Left lung (tissue), 10 donors: ENCODE results near the gene CYB5R4. TPM values are rescaled to one million over a fixed set of nuclear protein-coding genes. Genes with fewer than 3 reads are reported as not detected.
A peak's percentile ranks its signal among the peaks of the same experiment; 100 is the strongest.
"Not testable (repeated sequence)": the region's sequence is repeated elsewhere in the genome, so short reads cannot be mapped to it uniquely, and the experiment has no call there.

Source experiments
- ATAC-seq: fragments of 200-7000 bp; cut with Tn5 transposase; one replicate; pipeline ENCODE4 v1.9.1; 2020; ENCODE audit warnings: moderate library complexity
- DNase-seq, 4 donors: peaks; one replicate each; pipeline ENCODE4 v3.0.0-alpha.2; 2013 to 2020
- H3K27ac ChIP-seq, 2 donors: fragments of 200-600 bp; sonication (generic) in 1 of 2; one replicate each; pipeline versions ENCODE4 v1.5.0 to v1.8.0; 2020 to 2021
- H3K27me3 ChIP-seq, 2 donors: fragments of 200-600 bp; sonication (generic) in 1 of 2; one replicate each; pipeline versions ENCODE4 v1.5.0 to v1.8.0; 2020 to 2021
- H3K36me3 ChIP-seq, 2 donors: fragments of 200-600 bp; sonication (generic) in 1 of 2; one replicate each; pipeline versions ENCODE4 v1.5.0 to v1.8.0; 2020 to 2021
- H3K4me1 ChIP-seq, 2 donors: fragments of 200-600 bp; one replicate each; pipeline ENCODE4 v1.8.0; 2021
- H3K4me3 ChIP-seq, 2 donors: fragments of 200-600 bp; sonication (generic) in 1 of 2; one replicate each; pipeline versions ENCODE4 v1.5.0 to v1.8.0; 2020 to 2021; ENCODE audit warnings: mild to moderate bottlenecking in 1 of 2
- H3K9me3 ChIP-seq, 2 donors: fragments of 200-600 bp; sonication (generic) in 1 of 2; one replicate each; pipeline versions ENCODE4 v1.5.0 to v1.8.0; 2020 to 2021
- intact Hi-C, 2 donors: fragments of 100-400 bp; cut with DNase I; formaldehyde crosslinking; loops; one replicate each; pipeline versions ENCODE4 v1.11.2 to v1.14.2; 2022
- polyA plus RNA-seq, 6 donors: library from polyadenylated mRNA; unstranded; fragments of 120-200 nt; gene quantifications; one replicate each; pipeline ENCODE4 v1.2.1, GENCODE V29; 2013; ENCODE audit not compliant: insufficient read length in 6 of 6
- total RNA-seq, 2 donors: library from RNA; stranded (reverse); fragmentation: NEBNext Ultra II Directional; extraction: Animal tissue kit (Norgen Biotek cat#: 25700); gene quantifications; one replicate each; pipeline ENCODE4 v1.2.1, GENCODE V29; 2021
- TF ChIP-seq, protein P1 (sequence below), 2 donors: fragments of 200-600 bp; sonication (generic) in 1 of 2; IDR thresholded peaks; one replicate each; pipeline versions ENCODE4 v1.5.0 to v1.8.0; 2021; ENCODE audit warnings: antibody characterized with exemption in 2 of 2
- donor health status: DM: no; HTN: yes; CAD: no.
- donor health status: DM: no; HTN: no; CAD: no.

The CYB5R4 gene
- total and polyA plus RNA-seq, 8 donors: 9.0 to 44.3 (median 12.9) TPM

- ATAC-seq: no peak
- intact Hi-C loops: no loop called here
- no peaks in the 10 kb centered on the region for H3K27me3 ChIP-seq
- no peak overlapping the region for H3K4me3 ChIP-seq
- no peaks in the 10 kb centered on the region for H3K4me1 ChIP-seq
- TF ChIP-seq, protein P1, sequence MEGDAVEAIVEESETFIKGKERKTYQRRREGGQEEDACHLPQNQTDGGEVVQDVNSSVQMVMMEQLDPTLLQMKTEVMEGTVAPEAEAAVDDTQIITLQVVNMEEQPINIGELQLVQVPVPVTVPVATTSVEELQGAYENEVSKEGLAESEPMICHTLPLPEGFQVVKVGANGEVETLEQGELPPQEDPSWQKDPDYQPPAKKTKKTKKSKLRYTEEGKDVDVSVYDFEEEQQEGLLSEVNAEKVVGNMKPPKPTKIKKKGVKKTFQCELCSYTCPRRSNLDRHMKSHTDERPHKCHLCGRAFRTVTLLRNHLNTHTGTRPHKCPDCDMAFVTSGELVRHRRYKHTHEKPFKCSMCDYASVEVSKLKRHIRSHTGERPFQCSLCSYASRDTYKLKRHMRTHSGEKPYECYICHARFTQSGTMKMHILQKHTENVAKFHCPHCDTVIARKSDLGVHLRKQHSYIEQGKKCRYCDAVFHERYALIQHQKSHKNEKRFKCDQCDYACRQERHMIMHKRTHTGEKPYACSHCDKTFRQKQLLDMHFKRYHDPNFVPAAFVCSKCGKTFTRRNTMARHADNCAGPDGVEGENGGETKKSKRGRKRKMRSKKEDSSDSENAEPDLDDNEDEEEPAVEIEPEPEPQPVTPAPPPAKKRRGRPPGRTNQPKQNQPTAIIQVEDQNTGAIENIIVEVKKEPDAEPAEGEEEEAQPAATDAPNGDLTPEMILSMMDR (IDR thresholded peaks at IDR 0.05): no peak
- H3K36me3 ChIP-seq: no peaks in the 10 kb centered on the region
- peak in 1 of 4 donors; percentile 28 for DNase-seq
- peaks cover 0 to 11% of the 10 kb centered on the region in 2 donors for H3K9me3 ChIP-seq
- no peak overlapping the region for H3K27ac ChIP-seq
Observed at GRCh38 chr6:83905648-83906047, 46.2 kb downstream of the CYB5R4 start.

GRCh38 chr6:83907623-83908390, 48.3 kb downstream of the CYB5R4 start:
- H3K4me1 ChIP-seq, H3K27me3 ChIP-seq, H3K27ac ChIP-seq, intact Hi-C loops, DNase-seq, ATAC-seq, H3K4me3 ChIP-seq, H3K36me3 ChIP-seq, H3K9me3 ChIP-seq: not testable (repeated sequence)

- Histone ChIP-seq H3K4me1 (no peaks in the 10 kb centered on the region), H3K4me3 (no peak overlapping the region), H3K27ac (no peak overlapping the region), H3K36me3 (peaks cover 0 to 3% of the 10 kb centered on the region in 2 donors), H3K9me3 (peaks cover 0 to 8% of the 10 kb centered on the region in 2 donors), H3K27me3 (no peaks in the 10 kb centered on the region)
- ATAC-seq (no peak), DNase-seq (no peak)
- TF ChIP-seq, protein P1 (IDR thresholded peaks at IDR 0.05): no peak
- intact Hi-C loops: no loop called here
Observed at GRCh38 chr6:83908813-83909212, 49.3 kb downstream of the CYB5R4 start.

DNA sequence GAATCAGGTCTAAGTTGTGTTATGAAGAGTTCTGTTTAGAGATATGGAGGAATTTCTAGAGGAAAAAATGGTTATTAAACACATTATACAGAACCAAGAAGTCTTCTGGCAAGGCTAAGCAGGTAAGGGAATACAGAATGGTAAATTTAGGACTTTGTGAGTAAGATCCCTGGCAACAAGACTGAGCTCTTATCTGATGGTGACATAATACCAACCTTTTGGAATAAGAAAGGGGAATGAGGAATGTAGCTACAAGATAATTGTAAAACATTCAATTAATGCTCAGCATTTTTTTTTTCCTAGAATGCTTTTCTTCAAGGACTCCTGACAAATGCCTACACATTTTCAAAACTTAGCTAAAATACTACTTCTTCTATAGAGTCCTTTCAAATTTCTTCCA, 51.8 kb downstream of the CYB5R4 start:
- Histone ChIP-seq H3K9me3 (no peaks in the 10 kb centered on the region), H3K27me3 (no peaks in the 10 kb centered on the region), H3K4me1 (no peaks in the 10 kb centered on the region), H3K4me3 (no peak overlapping the region), H3K27ac (no peak overlapping the region), H3K36me3 (peaks cover 0 to 3% of the 10 kb centered on the region in 2 donors)
- DNase-seq (no peak), ATAC-seq (no peak)
- TF ChIP-seq, protein P1 (IDR thresholded peaks at IDR 0.05): no peak
- intact Hi-C loops: no loop called here

DNA sequence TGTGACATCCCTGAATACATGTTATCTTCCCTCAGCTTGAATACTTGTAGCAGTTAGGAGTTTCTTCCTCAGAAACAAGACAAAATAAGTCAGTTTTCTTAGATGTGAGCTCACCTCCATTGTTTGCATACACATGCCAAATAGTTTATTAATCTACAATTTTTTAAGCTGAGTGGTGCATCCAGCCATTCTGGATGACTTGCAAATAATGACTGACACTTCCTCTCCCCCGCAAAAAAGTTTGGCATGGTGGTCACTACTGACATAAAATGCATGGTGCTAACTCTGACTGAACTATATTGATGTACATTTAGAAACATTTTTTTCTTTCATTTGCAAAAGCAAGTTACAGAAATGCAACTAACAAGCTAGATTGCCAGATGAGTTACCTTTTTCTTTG, 55.5 kb downstream of the CYB5R4 start:
- H3K36me3 ChIP-seq: peaks cover 0 to 3% of the 10 kb centered on the region in 2 donors
- ATAC-seq (no peak), DNase-seq (no peak)
- no peaks in the 10 kb centered on the region for H3K4me1 ChIP-seq
- TF ChIP-seq, protein P1 (IDR thresholded peaks at IDR 0.05): no peak
- H3K9me3 ChIP-seq: no peaks in the 10 kb centered on the region
- no peaks in the 10 kb centered on the region for H3K27me3 ChIP-seq
- intact Hi-C loops: no loop called here
- no peak overlapping the region for H3K27ac ChIP-seq
- H3K4me3 ChIP-seq: no peak overlapping the region

- Histone ChIP-seq H3K4me1 (no peaks in the 10 kb centered on the region), H3K27ac (no peak overlapping the region), H3K9me3 (no peaks in the 10 kb centered on the region), H3K4me3 (no peak overlapping the region), H3K36me3 (peaks cover 0 to 3% of the 10 kb centered on the region in 2 donors), H3K27me3 (no peaks in the 10 kb centered on the region)
- intact Hi-C loops: no loop called here
- TF ChIP-seq, protein P1 (IDR thresholded peaks at IDR 0.05): no peak
- ATAC-seq (no peak), DNase-seq (no peak)
Observed at GRCh38 chr6:83917001-83917400, 57.5 kb downstream of the CYB5R4 start.
